Choroid plexus epithelial cell (primary cell): ENCODE results near the gene RPL19.

Source experiments
- DNase-seq: peaks from one replicate; pipeline ENCODE4 v3.0.0-alpha.2; 2010; ENCODE audit warnings: low read depth
- H3K4me3 ChIP-seq: 2 replicates; pipeline ENCODE4 v1.5.1; 2011; ENCODE audit warnings: low read depth, mild to moderate bottlenecking, control low read depth, low read length, moderate library complexity
- TF ChIP-seq, protein P1 (sequence below): conservative IDR thresholded peaks from 2 replicates; pipeline ENCODE4 v1.5.1; 2011; ENCODE audit warnings: low read depth, mild to moderate bottlenecking, control low read depth, inconsistent platforms, low read length, moderate library complexity

RPL19 gene

DNA sequence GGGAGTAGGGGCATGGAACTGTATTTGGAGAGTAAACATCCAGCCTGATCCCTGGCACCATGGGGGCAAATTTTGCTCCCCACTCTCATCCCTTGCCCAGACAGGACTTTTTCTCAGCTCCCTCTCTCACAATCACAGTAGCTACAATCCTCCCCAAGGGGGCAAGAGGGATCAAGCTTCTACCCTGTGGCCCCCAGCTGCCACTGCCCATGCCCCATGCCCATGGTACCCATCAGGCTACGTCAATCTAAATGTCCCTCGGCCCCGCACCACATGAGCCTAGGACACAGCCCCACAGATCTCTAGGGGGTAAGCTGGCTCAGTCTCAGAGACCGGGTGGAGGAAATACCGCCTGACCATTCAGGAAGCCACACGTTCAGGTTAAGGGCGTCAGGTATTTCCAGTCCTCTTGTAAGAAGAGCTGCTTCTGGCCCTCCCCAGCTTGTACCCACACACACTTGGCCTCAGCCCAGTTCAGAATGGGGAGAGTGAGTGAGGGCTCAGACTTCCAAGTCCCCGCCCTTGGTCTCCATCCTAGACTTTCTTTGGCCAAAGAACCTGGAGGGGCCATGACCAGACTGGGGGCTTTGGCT is 4.4 kb upstream of the RPL19 start:
- DNase-seq, result no peak
- no peak overlapping the region for H3K4me3 ChIP-seq
- TF ChIP-seq, protein P1, sequence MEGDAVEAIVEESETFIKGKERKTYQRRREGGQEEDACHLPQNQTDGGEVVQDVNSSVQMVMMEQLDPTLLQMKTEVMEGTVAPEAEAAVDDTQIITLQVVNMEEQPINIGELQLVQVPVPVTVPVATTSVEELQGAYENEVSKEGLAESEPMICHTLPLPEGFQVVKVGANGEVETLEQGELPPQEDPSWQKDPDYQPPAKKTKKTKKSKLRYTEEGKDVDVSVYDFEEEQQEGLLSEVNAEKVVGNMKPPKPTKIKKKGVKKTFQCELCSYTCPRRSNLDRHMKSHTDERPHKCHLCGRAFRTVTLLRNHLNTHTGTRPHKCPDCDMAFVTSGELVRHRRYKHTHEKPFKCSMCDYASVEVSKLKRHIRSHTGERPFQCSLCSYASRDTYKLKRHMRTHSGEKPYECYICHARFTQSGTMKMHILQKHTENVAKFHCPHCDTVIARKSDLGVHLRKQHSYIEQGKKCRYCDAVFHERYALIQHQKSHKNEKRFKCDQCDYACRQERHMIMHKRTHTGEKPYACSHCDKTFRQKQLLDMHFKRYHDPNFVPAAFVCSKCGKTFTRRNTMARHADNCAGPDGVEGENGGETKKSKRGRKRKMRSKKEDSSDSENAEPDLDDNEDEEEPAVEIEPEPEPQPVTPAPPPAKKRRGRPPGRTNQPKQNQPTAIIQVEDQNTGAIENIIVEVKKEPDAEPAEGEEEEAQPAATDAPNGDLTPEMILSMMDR, result no peak

DNA sequence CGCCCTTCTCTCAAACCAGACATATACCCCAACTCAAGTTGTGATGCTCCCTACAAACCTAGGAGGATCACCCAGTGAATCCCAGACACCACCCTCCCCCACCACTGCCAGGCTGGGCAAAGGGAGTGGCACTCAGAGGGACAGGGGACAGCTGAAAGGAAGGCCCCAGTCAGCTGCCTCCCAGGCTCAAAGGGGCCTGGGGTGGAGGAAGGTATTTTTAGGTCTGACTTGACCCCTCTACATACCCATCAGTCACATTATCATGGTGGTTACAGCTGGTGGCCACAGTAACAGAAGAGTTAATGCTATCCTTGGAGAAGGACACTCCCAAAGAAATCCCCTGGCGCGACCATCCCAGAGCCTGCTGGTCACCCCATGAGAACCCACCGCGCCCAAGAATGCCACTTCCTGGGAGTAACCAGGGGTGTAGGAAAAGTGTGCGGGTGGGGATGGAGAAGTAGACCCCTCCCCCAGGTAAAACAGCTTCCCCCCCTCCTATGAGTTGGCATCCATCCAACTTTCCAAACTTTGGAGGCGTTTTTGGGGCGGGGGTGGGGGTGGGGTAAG is 3.8 kb upstream of the RPL19 start:
- H3K4me3 ChIP-seq, result peak overlapping the region; percentile 75

DNA sequence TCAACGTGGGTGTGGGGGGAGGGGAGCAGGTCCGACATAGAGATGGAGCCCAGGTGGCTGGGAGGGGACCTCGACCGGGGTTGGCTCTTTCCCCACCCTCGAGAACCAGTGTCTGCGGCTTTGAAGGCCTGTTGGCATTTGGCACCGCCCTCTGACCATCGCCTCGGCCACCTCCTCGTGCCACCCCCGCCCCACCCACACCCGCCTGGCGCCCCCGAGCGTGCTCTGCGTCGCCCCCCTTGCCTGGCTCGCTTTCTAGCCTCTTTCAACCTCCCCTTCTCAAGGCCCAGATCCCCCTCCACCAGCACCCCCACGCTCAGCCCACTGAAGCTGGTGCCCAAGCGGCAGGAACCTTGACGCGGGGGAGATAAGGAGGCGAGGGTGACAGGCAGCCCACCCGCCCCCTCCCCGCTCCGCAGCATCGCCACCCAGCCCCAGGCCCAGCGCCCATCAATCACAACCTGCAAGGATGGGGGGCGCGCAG is 3.2 kb upstream of the RPL19 start:
- DNase-seq, result no peak
- TF ChIP-seq, protein P1, result no peak
- peak overlapping the region; percentile 75 for H3K4me3 ChIP-seq

More for the DNA sequence above, 3.8 kb upstream of the RPL19 start:
- TF ChIP-seq, protein P1, result no peak
- no peak for DNase-seq

DNA sequence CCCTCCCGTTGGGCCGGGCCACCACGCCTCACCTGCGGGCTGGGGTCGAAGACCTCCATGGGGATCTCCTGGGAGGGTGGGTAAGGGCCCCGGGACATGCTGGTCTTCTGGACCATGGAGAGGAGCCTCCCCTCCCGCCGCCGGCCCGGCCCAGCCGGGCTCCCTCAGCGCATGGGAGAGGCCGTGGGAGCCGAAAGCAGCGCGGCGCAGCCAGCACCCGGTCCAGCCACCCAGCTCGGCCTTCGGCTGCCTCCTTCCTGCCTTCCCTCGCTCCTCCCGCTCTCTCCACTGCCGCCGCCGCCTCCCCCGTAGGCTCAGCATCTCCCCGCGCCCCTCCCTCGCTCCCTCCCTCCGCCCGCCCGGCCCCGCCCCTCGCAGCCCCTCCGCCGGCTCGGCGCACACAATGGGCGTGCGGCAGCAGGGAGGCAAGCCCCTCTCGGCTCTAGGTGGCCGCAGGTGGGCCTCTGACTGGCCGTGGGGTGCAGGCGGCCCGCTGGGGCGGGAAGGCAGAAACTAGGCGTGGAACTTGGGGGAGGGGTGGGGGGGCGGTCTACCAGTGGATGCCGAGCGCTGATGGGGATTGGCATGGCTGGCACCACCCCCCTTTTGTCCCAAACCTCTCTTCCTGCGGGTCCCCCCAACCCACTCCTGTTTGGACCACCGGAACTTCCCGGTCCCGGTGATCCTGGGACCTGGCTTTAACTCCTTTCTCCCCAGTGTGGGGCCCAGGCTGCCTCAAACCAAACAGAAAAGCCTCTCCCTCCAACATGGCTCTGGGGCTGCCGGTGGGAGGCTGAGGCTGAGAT is 2.5 kb upstream of the RPL19 start, which contains the start of gene CACNB1:
Gene CACNB1, minus strand, starts transcription at position 290 of the 806 bp plus-strand sequence. Its CDS starts 174 bp downstream, at position 116.
- TF ChIP-seq, protein P1, result no peak
- DNase-seq, result peak; percentile 75
- peak within 1 kb of the TSS; percentile 75 for H3K4me3 ChIP-seq

DNA sequence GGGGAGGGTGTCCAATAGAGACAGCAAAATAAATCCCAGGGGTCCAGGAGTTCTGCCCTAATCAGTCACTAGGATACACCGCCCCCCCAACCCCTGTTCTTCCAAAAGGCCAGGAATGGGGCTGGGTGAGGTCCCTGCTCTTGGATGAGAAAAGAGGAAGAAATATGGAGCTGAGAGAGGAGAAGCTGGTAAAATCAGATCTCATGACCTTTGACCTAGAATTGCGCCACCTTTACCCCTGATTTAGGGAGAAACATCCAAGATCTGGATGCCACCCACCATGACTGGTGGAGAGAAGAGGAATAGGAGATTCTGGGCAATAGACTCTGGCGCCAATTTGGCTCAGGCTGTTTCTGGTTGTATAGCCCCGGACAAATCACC is 1.9 kb upstream of the RPL19 start:
- peak overlapping the region; percentile 75 for H3K4me3 ChIP-seq
- no peak for DNase-seq
- TF ChIP-seq, protein P1, result no peak

DNA sequence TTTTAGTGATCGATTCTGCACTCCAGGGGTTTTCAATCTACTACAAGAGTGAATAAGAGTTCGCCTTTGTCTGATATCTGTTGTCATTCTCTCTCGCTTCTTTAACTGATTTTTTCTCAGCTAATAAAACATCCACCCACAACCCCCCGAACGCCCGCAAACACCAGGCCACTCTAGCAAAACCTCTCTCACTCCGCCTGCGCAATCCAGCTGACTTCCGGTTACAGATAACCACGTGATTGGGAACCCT is 338 bp upstream of the RPL19 start:
- TF ChIP-seq, protein P1, result no peak
- DNase-seq, result peak; percentile 97
- peak overlapping the region; percentile 91 for H3K4me3 ChIP-seq
